Suprapubic skin (tissue), 4 donors: ENCODE measurements around the gene HELZ. TPM values are rescaled to one million over a fixed set of nuclear protein-coding genes. Genes with fewer than 3 reads are reported as not detected.

Experiments
- DNase-seq, 2 donors: peaks; one replicate each; pipeline ENCODE4 v3.0.0-alpha.2; 2019; ENCODE audit warnings: low spot score in 2 of 2
- H3K27ac ChIP-seq: fragments of 200-600 bp; sonication (generic); one replicate; pipeline ENCODE4 v1.5.1; 2019
- H3K27me3 ChIP-seq: fragments of 200-600 bp; sonication (generic); one replicate; pipeline ENCODE4 v1.5.1; 2019
- H3K36me3 ChIP-seq: fragments of 200-600 bp; sonication (generic); one replicate; pipeline ENCODE4 v1.5.1; 2019
- H3K4me1 ChIP-seq: fragments of 200-600 bp; sonication (generic); one replicate; pipeline ENCODE4 v1.5.1; 2019
- H3K4me3 ChIP-seq: fragments of 200-600 bp; sonication (generic); one replicate; pipeline ENCODE4 v1.5.1; 2019; ENCODE audit warnings: mild to moderate bottlenecking
- H3K9me3 ChIP-seq: fragments of 200-600 bp; sonication (generic); one replicate; pipeline ENCODE4 v1.5.1; 2019
- EP300 ChIP-seq: sonication (generic); formaldehyde crosslinking; IDR thresholded peaks from one replicate; pipeline ENCODE4 v1.6.1; 2017; ENCODE audit warnings: antibody characterized with exemption
- POLR2A ChIP-seq, 2 donors: fragments of 450-650 bp; IDR thresholded peaks; one replicate each; pipeline ENCODE4 v1.6.1; 2017; ENCODE audit warnings: antibody characterized with exemption in 2 of 2, mild to moderate bottlenecking in 2 of 2, moderate library complexity in 2 of 2
- POLR2AphosphoS5 ChIP-seq, 3 donors: sonication (generic); formaldehyde crosslinking; IDR thresholded peaks; one replicate each; pipeline ENCODE4 v1.6.1; 2017; ENCODE audit warnings: antibody characterized with exemption in 3 of 3
- WGBS: methylation state at CpG from one replicate; pipeline ENCODE4 v1.1.5; 2018; 5-methylcytosine and 5-hydroxymethylcytosine counted together
- total RNA-seq, 4 donors: library from RNA; depleted of rRNA; stranded (reverse); fragments of >200 nt; gene quantifications; one replicate each; pipeline ENCODE4 v1.1.0, GENCODE V29; 2016
- TF ChIP-seq, protein P1 (sequence below), 2 donors: fragments of 200-600 bp in 1 of 2; fragments of 450-650 bp in 1 of 2; sonication (generic) in 1 of 2; IDR thresholded peaks; one replicate each; pipeline ENCODE4 v1.5.1; 2016 to 2019; ENCODE audit warnings: antibody characterized with exemption in 2 of 2, mild to moderate bottlenecking in 1 of 2, moderate library complexity in 1 of 2

Gene HELZ
- total RNA-seq, 4 donors from 2014 or later = 30.9 to 88.5 (median 36.7) TPM

DNA sequence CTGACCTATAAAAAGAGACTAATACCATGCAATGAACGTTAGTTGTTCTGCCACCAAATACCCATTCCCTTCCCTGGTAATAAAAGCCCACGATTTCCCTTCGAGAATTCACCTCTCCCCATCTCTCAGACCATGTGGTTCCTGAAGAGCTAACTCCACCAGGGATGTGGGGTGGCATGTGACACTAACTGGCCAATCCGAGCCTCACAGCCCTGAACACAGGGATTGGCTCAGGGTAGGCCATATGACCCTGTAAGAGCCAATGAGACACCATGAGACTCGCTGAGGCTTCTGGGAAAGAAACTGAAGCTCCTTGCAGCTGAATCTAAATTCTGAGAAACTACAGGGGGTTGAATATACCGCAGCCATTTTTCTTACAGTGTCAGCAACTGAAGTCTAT lies 21.1 kb downstream of the HELZ start:
- 92% methylated on average over 6 of the region's 6 CpGs for WGBS
- no peak overlapping the region for H3K27ac ChIP-seq
- H3K4me1 ChIP-seq = peaks cover 6% of the 10 kb centered on the region
- H3K4me3 ChIP-seq = no peak overlapping the region
- TF ChIP-seq, protein P1, sequence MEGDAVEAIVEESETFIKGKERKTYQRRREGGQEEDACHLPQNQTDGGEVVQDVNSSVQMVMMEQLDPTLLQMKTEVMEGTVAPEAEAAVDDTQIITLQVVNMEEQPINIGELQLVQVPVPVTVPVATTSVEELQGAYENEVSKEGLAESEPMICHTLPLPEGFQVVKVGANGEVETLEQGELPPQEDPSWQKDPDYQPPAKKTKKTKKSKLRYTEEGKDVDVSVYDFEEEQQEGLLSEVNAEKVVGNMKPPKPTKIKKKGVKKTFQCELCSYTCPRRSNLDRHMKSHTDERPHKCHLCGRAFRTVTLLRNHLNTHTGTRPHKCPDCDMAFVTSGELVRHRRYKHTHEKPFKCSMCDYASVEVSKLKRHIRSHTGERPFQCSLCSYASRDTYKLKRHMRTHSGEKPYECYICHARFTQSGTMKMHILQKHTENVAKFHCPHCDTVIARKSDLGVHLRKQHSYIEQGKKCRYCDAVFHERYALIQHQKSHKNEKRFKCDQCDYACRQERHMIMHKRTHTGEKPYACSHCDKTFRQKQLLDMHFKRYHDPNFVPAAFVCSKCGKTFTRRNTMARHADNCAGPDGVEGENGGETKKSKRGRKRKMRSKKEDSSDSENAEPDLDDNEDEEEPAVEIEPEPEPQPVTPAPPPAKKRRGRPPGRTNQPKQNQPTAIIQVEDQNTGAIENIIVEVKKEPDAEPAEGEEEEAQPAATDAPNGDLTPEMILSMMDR (IDR thresholded peaks at IDR 0.05) = no peak
- H3K27me3 ChIP-seq = no peaks in the 10 kb centered on the region
- H3K36me3 ChIP-seq = peaks cover 6% of the 10 kb centered on the region
- DNase-seq = no peak
- H3K9me3 ChIP-seq = no peaks in the 10 kb centered on the region

DNA sequence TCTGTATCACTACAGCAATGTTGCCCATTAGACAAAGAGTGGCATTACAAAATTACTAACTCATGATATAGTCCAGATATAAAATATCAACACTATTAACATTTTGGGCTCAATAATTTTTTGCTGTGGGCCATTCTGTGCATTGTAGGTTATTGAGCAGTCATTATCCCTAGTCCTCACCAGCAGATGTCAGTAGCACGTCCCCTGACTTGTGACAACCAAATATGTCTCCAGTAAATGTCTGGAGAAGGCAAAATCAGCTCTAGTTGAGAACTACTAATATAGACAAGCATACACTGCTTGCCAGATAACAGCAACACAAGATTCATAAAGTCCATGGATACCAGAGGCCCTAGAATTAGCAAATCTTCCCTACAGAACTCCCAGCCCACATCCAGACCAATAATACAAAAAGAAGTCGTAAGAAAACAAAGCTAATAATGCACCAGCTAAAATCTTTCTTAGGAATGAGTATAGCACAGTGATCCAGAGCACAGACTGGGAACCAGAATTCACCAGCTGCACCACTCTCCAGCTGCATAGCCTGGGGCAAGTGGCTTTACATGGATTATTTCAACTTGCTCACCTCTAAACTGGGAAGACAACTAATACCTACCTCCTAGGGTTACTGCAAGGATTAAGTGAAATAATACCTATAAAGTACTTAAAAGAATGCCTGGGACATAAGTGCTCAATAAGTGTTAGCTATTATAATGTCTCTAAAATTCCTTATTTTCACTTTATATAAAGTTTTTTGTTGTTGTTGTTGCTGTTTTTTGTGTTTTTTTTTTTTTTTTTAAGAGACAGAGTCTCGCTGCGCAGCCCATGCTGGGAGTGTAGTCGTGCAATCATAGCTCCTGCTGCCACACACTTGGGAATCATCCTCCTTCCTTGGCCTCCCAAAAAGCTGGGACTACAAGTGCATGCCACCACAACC lies 23.7 kb downstream of the HELZ start:
- Histone ChIP-seq H3K36me3 (peaks cover 21% of the 10 kb centered on the region), H3K4me3 (no peak overlapping the region), H3K9me3 (no peaks in the 10 kb centered on the region), H3K4me1 (peaks cover 13% of the 10 kb centered on the region), H3K27me3 (no peaks in the 10 kb centered on the region), H3K27ac (no peak overlapping the region)
- no peak for TF ChIP-seq POLR2A (IDR thresholded peaks at IDR 0.05)
- TF ChIP-seq, protein P1 (IDR thresholded peaks at IDR 0.05) = peak in 1 of 2 donors; percentile 58
- WGBS = 90% methylated on average over 5 of the region's 5 CpGs
- no peak for DNase-seq

DNA sequence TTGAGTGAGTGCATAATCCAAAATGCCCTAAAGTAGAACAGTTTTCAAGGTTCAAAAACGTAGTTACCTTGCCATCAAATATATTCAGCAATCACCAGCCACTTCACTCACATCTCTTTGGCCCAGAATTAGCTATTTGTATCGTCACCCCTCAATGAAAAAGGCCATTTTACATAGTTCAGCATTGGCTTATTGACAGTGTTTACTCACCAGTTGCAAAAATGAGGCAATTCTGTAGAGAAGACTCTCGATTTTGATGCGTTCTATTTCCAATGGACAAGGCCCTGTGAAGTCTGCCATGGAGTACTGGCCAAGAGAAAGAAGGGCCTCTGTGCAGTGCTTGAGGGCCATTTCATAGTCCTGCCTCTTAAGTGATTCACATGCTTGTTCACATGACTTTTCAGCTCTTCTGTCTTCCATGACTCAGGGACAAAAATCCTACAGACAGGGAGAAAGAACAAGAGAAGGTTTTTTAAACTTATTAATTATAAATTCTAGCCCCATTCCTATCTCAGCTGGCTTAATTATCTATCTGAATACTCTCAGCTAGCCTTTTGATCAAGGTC lies 26.5 kb downstream of the HELZ start:
- Histone ChIP-seq H3K27ac (no peak overlapping the region), H3K4me1 (peaks cover 13% of the 10 kb centered on the region), H3K9me3 (no peaks in the 10 kb centered on the region), H3K36me3 (peaks cover 32% of the 10 kb centered on the region), H3K4me3 (no peak overlapping the region), H3K27me3 (no peaks in the 10 kb centered on the region)
- DNase-seq = no peak
- no peak for TF ChIP-seq EP300
- no peak for TF ChIP-seq POLR2AphosphoS5 (IDR thresholded peaks at IDR 0.05)
- TF ChIP-seq POLR2A (IDR thresholded peaks at IDR 0.05) = no peak
- TF ChIP-seq, protein P1 (IDR thresholded peaks at IDR 0.05) = no peak
- 90% methylated on average over 4 of the region's 4 CpGs for WGBS

DNA sequence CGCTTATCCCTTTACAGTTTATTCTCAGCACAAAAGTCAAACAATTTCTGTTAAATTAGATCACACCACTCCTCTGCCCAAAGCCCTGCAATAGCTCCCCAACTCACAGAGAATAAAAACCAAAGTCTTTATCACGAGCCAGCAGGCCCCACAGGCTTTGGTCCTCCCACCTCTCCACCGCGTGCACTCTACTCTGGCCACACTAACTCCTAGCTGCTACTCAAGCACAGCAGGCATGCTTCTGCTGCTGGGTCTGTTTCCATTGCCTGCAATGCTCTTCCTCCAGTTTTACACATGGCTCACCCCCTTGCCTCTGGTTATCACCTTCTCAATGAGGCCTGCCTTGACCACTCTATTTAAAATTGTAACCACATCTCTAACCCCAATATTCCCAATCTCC lies 27.6 kb downstream of the HELZ start:
- TF ChIP-seq POLR2A (IDR thresholded peaks at IDR 0.05) (no peak), EP300 (no peak), POLR2AphosphoS5 (IDR thresholded peaks at IDR 0.05) (no peak)
- TF ChIP-seq, protein P1 (IDR thresholded peaks at IDR 0.05) = no peak
- Histone ChIP-seq H3K27me3 (no peaks in the 10 kb centered on the region), H3K4me1 (peaks cover 17% of the 10 kb centered on the region), H3K27ac (no peak overlapping the region), H3K4me3 (no peak overlapping the region), H3K36me3 (peaks cover 32% of the 10 kb centered on the region), H3K9me3 (no peaks in the 10 kb centered on the region)
- 94% methylated on average over 4 of the region's 4 CpGs for WGBS
- DNase-seq = no peak

DNA sequence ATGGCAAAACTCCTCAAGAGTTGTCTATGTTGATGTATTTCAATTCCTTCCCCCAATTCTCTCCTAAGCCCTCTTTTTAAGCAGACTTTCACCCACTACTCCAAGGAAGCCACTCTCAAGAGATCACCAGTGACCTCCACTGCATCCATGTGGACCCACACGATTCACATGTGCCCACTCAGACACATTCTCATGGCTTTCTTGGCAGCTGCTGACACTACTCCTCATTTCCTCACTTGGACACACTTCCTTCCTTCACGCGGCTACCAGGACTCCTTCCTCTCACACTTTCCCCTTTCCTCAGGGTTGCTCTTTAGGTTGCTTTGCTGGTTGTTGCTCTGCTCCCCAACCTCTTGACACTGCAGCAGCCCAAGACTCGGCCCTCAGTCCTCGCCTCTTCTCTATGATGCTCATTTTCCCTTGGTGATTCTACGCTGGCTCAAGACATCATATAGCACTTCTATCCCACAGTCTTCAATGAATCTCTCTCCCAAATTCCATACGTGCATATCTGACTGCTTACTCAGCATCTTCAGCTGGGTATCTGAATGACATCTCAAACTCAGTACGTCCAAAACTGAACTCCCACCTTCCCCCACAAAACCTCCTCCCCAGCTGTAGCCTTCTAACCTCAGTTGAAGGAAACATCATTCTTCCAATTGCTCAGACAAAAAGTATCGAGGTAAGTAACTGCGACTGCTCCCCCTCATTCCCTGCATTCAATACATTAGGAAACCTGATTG lies 28.2 kb downstream of the HELZ start:
- TF ChIP-seq POLR2AphosphoS5 (IDR thresholded peaks at IDR 0.05) = no peak
- TF ChIP-seq POLR2A (IDR thresholded peaks at IDR 0.05) = no peak
- TF ChIP-seq, protein P1 (IDR thresholded peaks at IDR 0.05) = no peak
- TF ChIP-seq EP300 = no peak
- Histone ChIP-seq H3K27ac (no peak overlapping the region), H3K4me3 (no peak overlapping the region), H3K36me3 (peaks cover 30% of the 10 kb centered on the region), H3K9me3 (no peaks in the 10 kb centered on the region), H3K4me1 (peaks cover 20% of the 10 kb centered on the region), H3K27me3 (no peaks in the 10 kb centered on the region)
- no peak for DNase-seq
- 87% methylated on average over 10 of the region's 10 CpGs for WGBS
